Mesenteric fat pad (tissue), 1 donor: Measurements from ENCODE around the gene CHCHD10. TPM values are rescaled to one million over a fixed set of nuclear protein-coding genes. Genes with fewer than 3 reads are reported as not detected.

ENCODE experiments used
- DNase-seq: peaks from one replicate; pipeline ENCODE4 v3.0.0-alpha.2; 2020; ENCODE audit warnings: low spot score
- long read RNA-seq: library from polyadenylated mRNA; unstranded; transcript quantifications from one replicate; pipeline ENCODE4 v2.0.0, GENCODE V29; 2020
- total RNA-seq: library from RNA; stranded (reverse); fragmentation: NEBNext Ultra II Directional; extraction: Animal tissue kit (Norgen Biotek cat#: 25700); gene quantifications from one replicate; pipeline ENCODE4 v1.2.1, GENCODE V29; 2021
- donor health status: DM: yes; HTN: yes; CAD: no.

CHCHD10 gene
- total RNA-seq, result 357 TPM
- long read RNA-seq, partial matches to known transcripts, result 1 of 12 reads
- long read RNA-seq, other reads (novel, unspliced or antisense), result 10 of 12 reads

DNA sequence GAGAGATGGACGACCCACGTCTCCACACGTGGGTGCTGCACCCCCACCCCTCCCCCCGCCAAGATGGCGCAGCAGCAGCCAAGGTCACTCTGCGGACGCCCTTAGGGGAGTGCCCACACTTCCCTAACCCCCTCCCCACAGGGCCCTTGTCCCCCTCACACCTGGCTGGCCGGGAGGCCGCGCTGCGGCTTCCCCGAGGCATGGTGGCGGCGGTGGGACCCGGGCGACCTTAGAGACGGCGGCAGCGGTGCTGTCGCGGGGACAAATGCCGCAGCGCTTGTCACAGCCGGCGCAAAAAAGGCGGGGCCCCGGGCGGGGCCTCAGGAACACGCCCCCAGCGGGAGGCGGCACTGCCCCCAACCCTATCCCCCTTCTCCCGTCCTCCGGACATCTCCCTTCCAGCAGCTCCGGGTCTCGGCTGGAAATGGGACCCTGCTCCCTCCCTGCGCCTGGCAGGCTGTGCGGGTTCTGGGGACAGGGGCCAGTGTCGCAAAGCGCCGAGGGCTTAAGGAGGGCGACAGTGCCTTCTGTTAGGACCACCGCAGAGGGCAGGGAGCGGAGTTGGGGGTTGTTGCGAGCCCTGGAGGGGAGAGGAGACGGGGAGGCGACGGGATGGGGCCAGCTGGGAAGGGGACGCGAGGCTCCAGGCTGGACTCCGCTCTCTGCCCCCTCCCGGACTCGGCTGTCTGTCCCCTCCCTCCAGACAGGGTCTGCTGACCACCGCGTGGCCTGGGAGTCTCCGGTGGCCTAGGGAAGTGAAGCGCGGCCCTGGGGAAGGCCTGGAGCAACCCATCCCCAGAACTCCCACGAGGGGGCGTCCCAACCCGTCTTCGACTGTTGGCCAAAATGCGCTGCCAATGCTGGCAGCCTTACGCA, at the start of gene CHCHD10:
Gene CHCHD10, minus strand, starts transcription at position 300 of the 876 bp plus-strand sequence. Its CDS starts 98 bp downstream, at position 202.
- peak; percentile 96 for DNase-seq

DNA sequence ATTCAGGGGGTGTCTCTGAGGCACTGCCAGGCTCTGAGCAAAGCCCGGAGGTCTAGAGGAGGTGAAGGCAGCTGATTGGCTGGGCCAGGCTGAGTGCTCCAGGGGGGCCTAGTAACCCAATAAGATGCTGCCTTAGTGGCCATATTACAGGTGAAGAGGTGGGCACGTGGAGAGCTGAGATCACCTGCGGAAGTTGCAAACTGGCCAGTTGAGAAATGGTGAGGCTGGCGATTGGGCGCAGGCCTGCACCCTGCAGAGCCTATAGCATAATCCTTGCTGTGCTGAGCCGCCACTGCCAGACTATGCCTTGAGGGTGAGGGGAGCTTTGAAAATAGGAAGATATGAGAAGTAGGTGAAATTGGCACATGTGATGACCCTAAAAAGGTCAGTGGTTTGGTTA, 49.4 kb upstream of the CHCHD10 start:
- DNase-seq, result no peak

GRCh38 chr22:23816156-23816976, 48.6 kb upstream of the CHCHD10 start:
- no peak for DNase-seq

GRCh38 chr22:23815541-23816155, 47.9 kb upstream of the CHCHD10 start:
- no peak for DNase-seq

DNA sequence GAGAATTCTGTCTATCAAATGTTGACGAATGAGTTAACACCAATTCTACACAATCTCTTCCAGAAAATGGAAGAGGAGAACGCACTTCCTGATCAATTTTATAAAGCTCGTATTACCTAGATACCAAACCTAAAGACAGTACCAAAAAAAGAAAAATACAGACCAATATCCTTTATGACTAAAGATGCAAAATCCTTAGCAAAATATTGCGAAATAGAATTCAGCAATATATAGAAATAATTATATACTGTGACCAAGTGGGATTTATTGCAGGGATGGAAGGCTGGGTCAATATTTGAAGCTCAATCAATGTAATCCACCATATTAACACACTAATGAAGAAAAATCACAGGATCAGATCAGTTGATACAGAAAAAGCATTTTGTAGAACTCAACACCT, 44.6 kb upstream of the CHCHD10 start:
- no peak for DNase-seq

DNA sequence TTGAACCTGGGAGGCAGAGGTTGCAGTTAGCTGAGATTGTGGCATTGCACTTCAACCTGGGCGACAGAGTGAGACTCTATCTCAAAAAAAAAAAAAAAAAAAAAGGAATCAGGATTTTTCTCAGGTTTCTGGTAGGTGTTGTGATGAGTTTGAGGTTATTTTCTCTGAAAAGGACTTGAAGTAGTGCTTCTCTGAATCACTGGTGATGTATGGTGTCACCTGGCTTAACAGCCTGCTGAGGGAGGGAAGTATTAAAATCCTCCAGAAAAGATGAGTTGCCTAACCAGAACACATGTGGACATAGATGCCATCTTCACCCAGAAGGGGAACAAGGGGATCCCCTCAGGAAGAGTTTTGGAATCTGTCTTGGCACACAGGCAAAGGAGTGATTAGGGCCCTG, 39.1 kb upstream of the CHCHD10 start:
- DNase-seq, result no peak

DNA sequence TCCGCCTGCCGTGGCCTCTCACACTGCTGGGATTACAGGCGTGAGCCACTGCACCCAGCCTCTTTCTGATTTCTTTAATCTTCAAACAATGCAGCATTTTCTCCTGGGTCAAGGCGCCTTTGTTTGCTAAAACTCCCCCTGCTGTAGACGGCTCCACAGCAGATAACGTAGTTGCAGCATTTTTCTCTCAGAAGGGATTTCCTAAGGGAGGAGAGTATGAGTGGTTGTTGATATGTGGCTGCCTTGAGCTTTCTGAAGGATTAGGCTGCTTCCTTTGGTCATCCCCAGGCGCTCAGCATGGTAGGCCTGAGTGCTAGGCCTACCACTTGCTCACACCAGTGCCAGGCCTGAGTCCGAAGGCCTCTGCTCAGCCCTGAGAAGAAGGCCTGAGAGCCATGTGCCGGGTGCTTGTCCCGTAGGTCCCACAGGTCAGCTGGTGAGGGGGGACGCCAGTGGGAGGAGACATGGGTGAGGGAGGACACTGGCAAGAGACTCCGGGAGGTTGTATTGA, 37.1 kb upstream of the CHCHD10 start:
- DNase-seq, result no peak

- DNase-seq, result no peak
Observed at GRCh38 chr22:23803001-23803819, 35.4 kb upstream of the CHCHD10 start.

GRCh38 chr22:23801886-23802377, 34.2 kb upstream of the CHCHD10 start:
- DNase-seq, result no peak

- no peak for DNase-seq
Observed at GRCh38 chr22:23801238-23801821, 33.6 kb upstream of the CHCHD10 start.

DNA sequence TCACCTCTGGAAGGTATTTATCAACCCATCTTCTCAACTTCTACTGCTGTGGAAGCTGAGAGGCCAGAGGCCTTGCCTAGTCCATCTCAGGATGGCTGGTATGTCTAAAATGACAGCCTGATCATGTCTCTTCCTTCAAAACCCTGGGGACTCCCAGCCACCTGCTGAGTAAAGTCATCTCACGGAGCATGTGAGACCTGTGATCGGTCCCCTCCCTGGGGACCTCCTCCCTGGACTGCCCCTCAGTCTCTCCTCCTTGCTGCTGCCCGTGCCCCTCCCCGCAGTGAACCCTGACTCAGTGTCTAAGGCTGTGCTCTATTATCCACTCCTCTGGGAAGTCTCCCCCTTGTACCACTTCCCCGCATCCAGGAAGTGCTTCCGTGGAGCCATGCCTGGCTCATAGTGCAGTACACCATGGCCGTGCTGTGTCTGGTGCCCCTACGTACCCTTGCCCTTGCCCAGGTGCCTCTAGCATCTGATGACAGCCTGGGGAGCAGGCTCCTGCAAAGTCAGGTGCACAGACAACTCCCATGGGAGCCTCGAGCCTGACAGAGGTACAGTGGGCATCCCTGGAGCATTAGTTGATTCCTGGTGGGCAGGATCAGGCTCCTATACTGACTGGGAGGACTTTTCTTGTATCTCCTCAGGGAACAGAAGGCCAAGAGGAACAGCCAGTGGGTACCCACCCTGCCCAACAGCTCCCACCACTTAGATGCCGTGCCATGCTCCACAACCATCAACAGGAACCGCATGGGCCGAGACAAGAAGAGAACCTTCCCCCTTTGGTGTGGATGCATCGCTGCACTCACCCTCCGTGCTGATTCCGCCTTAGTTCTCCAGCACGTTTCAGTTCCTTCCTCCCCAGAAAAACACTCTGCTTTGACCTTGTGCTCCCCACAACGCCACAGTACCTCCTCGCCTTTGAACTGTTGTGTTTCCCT, 32.8 kb upstream of the CHCHD10 start:
- DNase-seq, result no peak

DNA sequence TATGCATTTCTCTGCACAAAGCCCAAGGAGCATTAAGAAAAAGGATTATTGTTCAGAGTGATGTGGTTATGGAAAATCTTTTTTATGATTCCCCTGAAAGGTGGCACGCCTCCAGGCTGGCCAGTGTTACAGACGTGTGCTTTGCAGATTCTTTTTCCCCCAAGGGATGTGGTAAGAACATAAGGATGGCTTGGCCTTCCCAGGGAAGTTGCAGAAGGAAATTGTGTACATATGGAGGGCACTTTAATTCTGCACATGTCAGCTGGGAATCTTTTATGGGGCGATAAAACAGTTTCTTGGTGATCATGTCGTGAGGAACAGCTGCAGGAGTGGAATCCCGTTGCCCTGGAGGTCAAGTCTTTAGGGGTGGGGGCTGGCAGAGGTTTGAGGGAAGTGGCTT, 28.7 kb upstream of the CHCHD10 start:
- DNase-seq, result no peak

DNA sequence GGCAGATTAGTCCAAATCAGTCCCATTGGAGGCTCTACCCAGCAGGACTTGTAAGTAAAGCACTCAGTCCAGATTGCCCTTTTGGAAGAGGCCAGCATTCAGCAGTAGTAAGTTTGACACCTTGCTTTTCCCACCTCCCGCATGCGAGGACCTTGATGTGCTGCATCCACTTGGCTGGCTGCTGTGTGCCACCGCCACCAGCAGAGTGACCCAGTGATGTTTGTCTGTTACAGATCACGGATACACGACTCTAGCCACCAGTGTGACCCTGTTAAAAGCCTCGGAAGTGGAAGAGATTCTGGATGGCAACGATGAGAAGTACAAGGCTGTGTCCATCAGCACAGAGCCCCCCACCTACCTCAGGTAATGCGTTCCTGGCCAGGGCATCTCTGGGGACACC, 25.6 kb upstream of the CHCHD10 start:
- no peak for DNase-seq

DNA sequence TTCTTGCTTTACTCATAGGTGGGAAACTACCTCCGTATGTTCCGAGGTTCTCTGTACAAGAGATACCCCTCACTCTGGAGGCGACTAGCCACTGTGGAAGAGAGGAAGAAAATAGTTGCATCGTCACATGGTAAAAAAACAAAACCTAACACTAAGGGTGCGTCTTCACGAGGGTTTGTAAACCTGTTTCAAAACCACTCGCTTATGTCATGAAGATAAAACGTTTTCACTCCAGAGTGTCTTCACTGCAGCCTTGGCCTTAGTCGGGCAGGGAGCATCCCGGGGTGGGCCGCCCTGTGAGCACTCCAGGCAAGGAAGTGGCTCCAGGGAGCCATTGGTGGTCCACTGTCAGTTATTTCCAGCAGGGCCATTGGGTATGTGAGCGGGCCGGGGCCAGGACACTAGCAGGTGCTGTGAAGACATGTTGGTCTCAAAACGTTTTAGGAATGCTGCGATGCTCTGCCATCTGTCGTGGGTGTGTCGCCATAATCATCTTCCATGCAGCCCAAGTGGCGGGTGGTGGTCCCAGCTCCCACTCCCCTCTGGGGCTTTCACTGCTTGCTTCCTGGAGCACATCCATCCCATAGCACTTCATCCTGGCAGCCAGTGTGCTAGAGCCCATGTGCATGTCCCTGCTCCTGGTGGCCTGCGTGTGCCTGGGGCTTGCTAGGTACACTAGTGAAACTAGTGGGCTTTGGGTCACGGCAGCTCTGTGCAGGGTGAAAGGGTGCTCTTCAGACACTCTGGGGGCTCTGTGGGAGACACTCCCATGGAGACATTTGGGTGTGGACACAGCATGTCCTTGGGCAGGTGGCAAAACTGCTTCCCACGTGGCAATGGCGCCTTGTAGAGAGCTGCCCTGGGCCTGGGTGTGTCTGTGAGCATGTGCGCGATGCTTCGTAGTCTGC, 24.2 kb upstream of the CHCHD10 start:
- DNase-seq, result no peak

DNA sequence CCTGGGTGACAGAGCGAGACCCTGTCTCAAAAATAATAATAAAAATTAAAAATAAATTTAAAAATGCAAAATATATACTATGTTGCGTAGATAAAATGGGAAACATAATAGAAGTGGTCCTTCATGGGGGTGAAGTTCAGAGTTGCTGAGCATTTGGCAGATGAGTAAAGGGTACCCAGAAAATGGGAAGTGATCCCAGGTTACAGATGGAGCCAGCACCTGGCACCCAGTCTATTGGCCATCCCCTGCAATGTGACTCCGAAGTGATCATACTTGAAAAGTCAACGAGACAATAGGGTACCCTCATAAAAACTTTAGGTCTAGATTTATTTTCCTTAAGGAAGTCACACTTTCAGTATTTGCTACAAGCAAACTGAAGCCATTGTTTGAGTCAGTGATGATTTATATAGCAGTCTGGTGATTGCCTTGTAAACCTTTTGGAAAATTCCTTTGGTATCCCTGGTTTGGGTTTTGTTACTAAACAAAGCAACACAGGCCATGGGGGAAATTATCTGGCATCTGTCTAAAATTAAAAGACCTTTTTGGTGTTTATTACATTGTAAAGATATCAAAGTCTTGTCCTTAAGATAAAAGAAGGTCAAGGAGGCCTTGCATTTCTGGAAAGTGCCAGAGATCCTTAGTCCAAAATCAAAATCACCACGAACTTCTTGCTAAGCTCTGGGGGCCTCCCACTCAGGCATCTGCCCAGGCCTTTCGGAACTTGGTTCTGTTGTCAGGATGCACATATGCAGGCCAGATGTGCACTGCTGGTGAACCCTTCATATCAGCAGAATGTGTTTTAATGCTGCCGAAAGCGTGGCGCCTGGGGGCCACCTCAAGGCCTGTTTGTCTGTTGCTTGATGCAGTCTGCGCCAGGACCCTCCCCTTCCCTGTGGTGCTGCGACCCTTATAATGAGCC, 23.3 kb upstream of the CHCHD10 start:
- DNase-seq, result no peak

DNA sequence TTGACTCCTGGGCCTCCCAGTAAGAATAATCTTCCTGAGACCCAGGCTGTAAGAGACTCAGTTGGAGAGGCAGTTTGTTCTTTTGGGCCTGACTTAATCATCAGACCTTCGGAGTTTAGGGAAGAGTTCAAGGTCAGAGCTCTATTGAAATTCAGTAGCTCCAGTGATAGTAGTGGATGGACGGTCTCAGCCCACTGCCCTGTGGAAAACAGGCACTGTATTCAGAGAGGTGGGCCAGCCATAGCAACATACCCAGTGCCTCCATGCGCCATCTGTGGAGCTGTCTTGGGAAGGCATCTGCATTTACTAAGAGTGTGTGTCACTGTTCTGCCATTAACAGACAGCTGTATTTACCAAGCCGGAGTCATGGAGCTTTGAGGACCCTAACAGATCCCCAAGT, 21.9 kb upstream of the CHCHD10 start:
- no peak for DNase-seq

DNA sequence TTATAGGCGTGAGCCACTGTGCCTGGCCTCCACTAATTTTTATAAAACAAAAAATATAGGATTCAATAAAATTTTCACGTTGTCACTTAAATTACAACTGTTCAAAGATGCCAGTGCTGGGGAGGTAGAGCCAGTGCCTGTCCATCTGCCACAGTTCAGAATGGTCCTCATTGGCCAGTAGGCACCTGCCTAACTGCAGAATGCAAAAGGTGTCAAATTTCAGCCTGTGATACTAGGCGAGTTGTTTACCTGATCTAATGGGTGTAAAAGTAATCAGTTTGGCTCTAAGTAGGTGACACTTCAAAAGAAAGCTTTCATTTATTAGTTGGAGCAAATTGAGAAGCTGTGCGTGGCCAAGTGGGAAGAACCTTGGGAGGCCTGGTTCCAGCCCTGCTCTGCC, 21.3 kb upstream of the CHCHD10 start:
- DNase-seq, result no peak
